IMR-90 (cell line): ENCODE results near the gene CACNA1D. TPM values are rescaled to one million over a fixed set of nuclear protein-coding genes. Genes with fewer than 3 reads are reported as not detected.

ENCODE experiments used
- ATAC-seq: fragments of 200-7000 bp; cut with Tn5 transposase; 2 replicates; pipeline ENCODE4 v1.9.1; 2020; ENCODE audit warnings: low read depth, mild to moderate bottlenecking, moderate library complexity
- BruUV-seq: library from RNA; stranded (reverse); fragments of 400-500 nt; replicated peaks from 2 replicates; lab custom pipeline; 2021; lab: Mats Ljungman, UMichigan
- CTCF ChIA-PET: fragments of 300-600 bp; formaldehyde crosslinking; extraction: SDS; loops from one replicate; lab custom pipeline; 2021; ENCODE audit warnings: antibody characterized with exemption; lab: Yijun Ruan, JAX
- POLR2A ChIA-PET: fragments of 300-600 bp; sonication (Branson Sonifier 250); formaldehyde crosslinking; loops from one replicate; lab custom pipeline; 2022; ENCODE audit warnings: antibody characterized with exemption; ENCODE audit not compliant: unreplicated experiment; lab: Charles Lee
- DNase-seq: peaks from one replicate; pipeline ENCODE4 v3.0.0; 2013
- H2AFZ ChIP-seq: replicated peaks from 2 replicates; pipeline ENCODE3; 2013; ENCODE audit warnings: low read length, mild to moderate bottlenecking; ENCODE audit not compliant: poor library complexity
- H2AK5ac ChIP-seq: 2 replicates; pipeline ENCODE4 v1.6.1; 2013; ENCODE audit warnings: low read depth, low read length, inconsistent platforms
- H2AK9ac ChIP-seq: replicated peaks from 2 replicates; pipeline ENCODE3; 2013; ENCODE audit warnings: mild to moderate bottlenecking, low read depth, low read length, moderate library complexity; ENCODE audit not compliant: poor library complexity
- H2BK120ac ChIP-seq: 2 replicates; pipeline ENCODE4 v1.6.1; 2013; ENCODE audit warnings: low read depth, low read length, inconsistent platforms
- H2BK15ac ChIP-seq: 3 replicates; pipeline ENCODE4 v1.6.1; 2013; ENCODE audit warnings: low read depth, low read length, inconsistent platforms
- H2BK20ac ChIP-seq: 2 replicates; pipeline ENCODE4 v1.6.1; 2013; ENCODE audit warnings: low read depth, mild to moderate bottlenecking, inconsistent platforms, low read length, moderate library complexity
- H2BK5ac ChIP-seq: 2 replicates; pipeline ENCODE4 v1.6.1; 2013; ENCODE audit warnings: mild to moderate bottlenecking, low read depth, low read length, inconsistent platforms; ENCODE audit not compliant: poor library complexity, severe bottlenecking
- H3K14ac ChIP-seq: replicated peaks from 2 replicates; pipeline ENCODE4 v1.6.1; 2013; ENCODE audit warnings: low read depth, low read length, inconsistent platforms
- H3K18ac ChIP-seq: 2 replicates; pipeline ENCODE4 v1.6.1; 2013; ENCODE audit warnings: low read depth, low read length, control low read depth
- H3K23ac ChIP-seq: 2 replicates; pipeline ENCODE4 v1.6.1; 2013; ENCODE audit warnings: low read depth, low read length, inconsistent platforms
- H3K27ac ChIP-seq: 2 replicates; pipeline ENCODE4 v1.5.1; 2013; ENCODE audit warnings: mild to moderate bottlenecking, control low read depth, low read length; ENCODE audit not compliant: insufficient read depth
- H3K27me3 ChIP-seq: 2 replicates; pipeline ENCODE4 v1.6.1; 2013; ENCODE audit warnings: low read length; ENCODE audit not compliant: control insufficient read depth, insufficient read depth
- H3K36me3 ChIP-seq: 2 replicates; pipeline ENCODE4 v1.6.1; 2013; ENCODE audit warnings: low read length, mixed read lengths; ENCODE audit not compliant: control insufficient read depth, insufficient read depth
- H3K4ac ChIP-seq: 2 replicates; pipeline ENCODE4 v1.6.1; 2013; ENCODE audit warnings: low read depth, low read length, inconsistent platforms
- H3K4me1 ChIP-seq: 2 replicates; pipeline ENCODE4 v1.6.1; 2013; ENCODE audit warnings: low read length, mixed read lengths; ENCODE audit not compliant: control insufficient read depth, insufficient read depth
- H3K4me2 ChIP-seq: 2 replicates; pipeline ENCODE4 v1.6.1; 2013; ENCODE audit warnings: low read depth, mild to moderate bottlenecking, control low read depth, low read length, moderate library complexity
- H3K4me3 ChIP-seq: 2 replicates; pipeline ENCODE4 v1.5.1; 2013; ENCODE audit warnings: low read depth, mild to moderate bottlenecking, control low read depth, low read length, moderate library complexity; ENCODE audit not compliant: insufficient read depth
- H3K56ac ChIP-seq: 2 replicates; pipeline ENCODE4 v1.6.1; 2013; ENCODE audit warnings: low read length, inconsistent platforms; ENCODE audit not compliant: insufficient read depth; ENCODE audit errors: extremely low read depth
- H3K79me1 ChIP-seq, 2 experiments: 2 replicates each; pipeline ENCODE4 v1.6.1; 2013; ENCODE audit warnings: low read length in 2 of 2, inconsistent platforms in 1 of 2, low read depth in 1 of 2
- H3K9ac ChIP-seq: 2 replicates; pipeline ENCODE4 v1.6.1; 2013; ENCODE audit warnings: low read depth, low read length, control low read depth
- H3K9me1 ChIP-seq: 2 replicates; pipeline ENCODE4 v1.6.1; 2013; ENCODE audit warnings: low read length, inconsistent platforms; ENCODE audit not compliant: insufficient read depth
- H3K9me3 ChIP-seq: 2 replicates; pipeline ENCODE4 v1.6.1; 2013; ENCODE audit warnings: low read length; ENCODE audit not compliant: control insufficient read depth, insufficient read depth
- H4K20me1 ChIP-seq: 2 replicates; pipeline ENCODE4 v1.6.1; 2013; ENCODE audit warnings: low read length, inconsistent platforms; ENCODE audit not compliant: insufficient read depth
- H4K5ac ChIP-seq: 2 replicates; pipeline ENCODE4 v1.6.1; 2013; ENCODE audit warnings: mild to moderate bottlenecking, low read depth, low read length, control low read depth
- H4K8ac ChIP-seq, 2 experiments: 2 replicates each; pipeline ENCODE4 v1.6.1; 2013; ENCODE audit warnings: low read depth in 2 of 2, low read length in 2 of 2, control low read depth in 1 of 2, inconsistent platforms in 1 of 2
- H4K91ac ChIP-seq: 2 replicates; pipeline ENCODE4 v1.6.1; 2013; ENCODE audit warnings: low read depth, low read length, inconsistent platforms; ENCODE audit not compliant: insufficient read depth
- BHLHE40 ChIP-seq: fragments of 150-350 bp; IDR thresholded peaks from 2 replicates; pipeline ENCODE4 v1.6.1; 2016; ENCODE audit warnings: mild to moderate bottlenecking, low read depth, low read length
- CEBPB ChIP-seq: IDR thresholded peaks from 2 replicates; pipeline ENCODE4 v1.6.1; 2012; ENCODE audit warnings: low read depth, low read length, improper control_type of control experiment
- CHD1 ChIP-seq: IDR thresholded peaks from 2 replicates; pipeline ENCODE4 v1.6.1; 2012; ENCODE audit warnings: low read depth, low read length, improper control_type of control experiment
- FOS ChIP-seq: fragments of 150-350 bp; IDR thresholded peaks from 2 replicates; pipeline ENCODE4 v1.6.1; 2016; ENCODE audit warnings: low read depth, low read length
- MAFK ChIP-seq: IDR thresholded peaks from 2 replicates; pipeline ENCODE4 v1.6.1; 2012; ENCODE audit warnings: low read depth, low read length, improper control_type of control experiment
- MAZ ChIP-seq: IDR thresholded peaks from 2 replicates; pipeline ENCODE4 v1.6.1; 2012; ENCODE audit warnings: low read depth, mild to moderate bottlenecking, low read length, improper control_type of control experiment, moderate library complexity, borderline replicate concordance
- MXI1 ChIP-seq: IDR thresholded peaks from 2 replicates; pipeline ENCODE4 v1.6.1; 2012; ENCODE audit warnings: low read depth, mild to moderate bottlenecking, low read length, moderate library complexity, borderline replicate concordance
- NFE2L2 ChIP-seq: fragments of 150-350 bp; IDR thresholded peaks from 2 replicates; pipeline ENCODE4 v1.6.1; 2016; ENCODE audit warnings: low read depth, mild to moderate bottlenecking, low read length
- POLR2A ChIP-seq: IDR thresholded peaks from 2 replicates; pipeline ENCODE4 v1.6.1; 2012; ENCODE audit warnings: mild to moderate bottlenecking, low read depth, low read length
- RAD21 ChIP-seq: IDR thresholded peaks from 2 replicates; pipeline ENCODE4 v1.6.1; 2012; ENCODE audit warnings: low read length, improper control_type of control experiment
- RCOR1 ChIP-seq: IDR thresholded peaks from 2 replicates; pipeline ENCODE4 v1.6.1; 2012; ENCODE audit warnings: mild to moderate bottlenecking, low read length, improper control_type of control experiment; ENCODE audit not compliant: insufficient replicate concordance
- RFX5 ChIP-seq: IDR thresholded peaks from 2 replicates; pipeline ENCODE4 v1.8.0; 2012; ENCODE audit warnings: low read depth, mild to moderate bottlenecking, low read length, moderate library complexity
- SMC3 ChIP-seq: fragments of 150-350 bp; IDR thresholded peaks from 2 replicates; pipeline ENCODE4 v1.6.1; 2016; ENCODE audit warnings: low read depth, mild to moderate bottlenecking, antibody characterized with exemption, low read length, moderate library complexity
- WGBS, 2 experiments: methylation state at CpG; one replicate each; pipeline versions ENCODE4 v1.1.5 to v1.1.7; 2013; ENCODE audit warnings: missing lambda C conversion rate in 2 of 2; ENCODE audit not compliant: insufficient read length in 1 of 2; ENCODE audit errors: extremely low coverage in 2 of 2; 5-methylcytosine and 5-hydroxymethylcytosine counted together
- dilution Hi-C: fragments of 300-500 bp; cut with HindIII; formaldehyde crosslinking; loops from one replicate; pipeline ENCODE4 v1.14.3; 2018; ENCODE audit warnings: low sequenced_read_pairs; ENCODE audit not compliant: unreplicated experiment
- in situ Hi-C: fragments of 300-500 bp; cut with MboI; formaldehyde crosslinking; loops from 3 replicates; pipeline ENCODE4 v1.14.3; 2019; ENCODE audit warnings: low sequenced_read_pairs, inconsistent platforms, mixed read lengths
- intact Hi-C: fragments of 100-400 bp; cut with micrococcal nuclease; formaldehyde crosslinking; loops from 2 replicates; pipeline ENCODE4 v1.10.0; 2022
- polyA plus RNA-seq, 3 experiments: library from polyadenylated mRNA; depleted of rRNA; stranded (reverse); fragments of >200 nt; gene quantifications; 2 replicates each; pipeline ENCODE4 v1.2.3, GENCODE V29; 2012; ENCODE audit warnings: low replicate concordance in 1 of 3
- total RNA-seq: library from RNA; depleted of rRNA; stranded (reverse); fragments of >200 nt; gene quantifications from 2 replicates; pipeline ENCODE4 v1.2.3, GENCODE V29; 2012
- TF ChIP-seq, protein P1 (sequence below): conservative IDR thresholded peaks from 2 replicates; pipeline ENCODE4 v1.5.1; 2012; ENCODE audit warnings: mild to moderate bottlenecking, low read depth, low read length, improper control_type of control experiment
- TF ChIP-seq, protein P2 (sequence below): fragments of 150-350 bp; IDR thresholded peaks from 2 replicates; pipeline ENCODE4 v1.6.1; 2017; ENCODE audit warnings: mild to moderate bottlenecking, antibody characterized with exemption, low read length, low read depth
- TF ChIP-seq, protein P3 (sequence below): fragments of 150-350 bp; IDR thresholded peaks from 2 replicates; pipeline ENCODE4 v1.6.1; 2016; ENCODE audit warnings: low read depth, mild to moderate bottlenecking, low read length, moderate library complexity, borderline replicate concordance

The CACNA1D gene
- total and polyA plus RNA-seq, 2 of the 4 experiments (the other 2 are of a cell fraction), result 0.07 TPM; not detected in 1

DNA sequence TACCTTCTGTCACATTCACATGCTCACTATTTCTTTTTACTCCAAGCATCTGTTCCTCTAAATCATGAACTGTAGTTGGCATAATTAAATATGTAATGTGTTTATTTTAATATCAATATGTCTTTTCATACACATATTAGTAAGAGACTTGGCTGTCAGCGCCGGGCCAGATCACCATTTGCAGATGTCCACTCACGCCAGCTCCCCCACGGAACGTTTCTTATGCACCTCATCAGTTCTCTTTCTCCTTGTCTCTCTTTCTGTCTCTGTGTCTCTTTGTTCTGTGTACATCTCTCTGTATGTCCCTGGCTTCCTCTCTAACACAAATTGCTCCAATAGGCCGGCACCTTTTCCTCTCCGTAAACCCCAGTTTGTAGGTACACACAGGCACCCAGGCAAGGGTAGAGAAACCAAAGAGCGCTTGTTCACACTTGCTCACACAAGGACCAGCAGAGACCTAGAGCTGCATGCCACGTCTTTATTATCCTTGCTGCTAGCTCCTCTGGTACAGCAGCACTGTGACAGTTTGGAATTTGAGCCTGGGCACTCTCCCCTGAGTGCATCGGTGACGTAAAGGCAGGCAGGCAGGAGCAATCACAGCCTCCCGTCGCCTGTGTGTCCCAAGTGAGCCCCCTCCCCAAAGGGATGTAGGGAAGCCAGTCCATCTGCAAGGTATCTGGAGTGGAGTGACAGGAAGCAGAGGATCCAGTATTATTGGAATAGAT, 40.4 kb downstream of the CACNA1D start:
- Histone ChIP-seq H4K91ac (no peak overlapping the region), H3K9me3 (no peaks in the 10 kb centered on the region), H3K4me3 (no peak overlapping the region), H2AK9ac (no peak overlapping the region), H3K9ac (no peak overlapping the region), H4K8ac (no peak overlapping the region), H4K20me1 (no peaks in the 10 kb centered on the region), H3K18ac (no peak overlapping the region), H2BK5ac (no peak overlapping the region), H3K14ac (no peak overlapping the region), H3K27ac (no peak overlapping the region), H3K56ac (no peak overlapping the region), H4K5ac (no peak overlapping the region), H3K4me2 (no peak overlapping the region), H2AFZ (no peak overlapping the region), H3K79me1 (no peaks in the 10 kb centered on the region), H3K23ac (no peak overlapping the region), H2BK20ac (no peak overlapping the region), H3K9me1 (no peaks in the 10 kb centered on the region), H3K4ac (no peak overlapping the region), H2BK120ac (no peak overlapping the region), H3K4me1 (no peaks in the 10 kb centered on the region), H3K27me3 (no peaks in the 10 kb centered on the region), H2AK5ac (no peak overlapping the region), H2BK15ac (no peak overlapping the region), H3K36me3 (no peaks in the 10 kb centered on the region)
- DNase-seq (no peak), ATAC-seq (no peak)
- intact Hi-C loops (no loop called here), dilution Hi-C loops (no loop called here), in situ Hi-C loops (no loop called here)
- BruUV-seq, result no TSS peak
- no peak for TF ChIP-seq CEBPB
- no peak for TF ChIP-seq RCOR1
- no peak for TF ChIP-seq NFE2L2
- TF ChIP-seq RAD21, result no peak
- no peak for TF ChIP-seq CHD1
- TF ChIP-seq MXI1, result no peak
- TF ChIP-seq, protein P1, sequence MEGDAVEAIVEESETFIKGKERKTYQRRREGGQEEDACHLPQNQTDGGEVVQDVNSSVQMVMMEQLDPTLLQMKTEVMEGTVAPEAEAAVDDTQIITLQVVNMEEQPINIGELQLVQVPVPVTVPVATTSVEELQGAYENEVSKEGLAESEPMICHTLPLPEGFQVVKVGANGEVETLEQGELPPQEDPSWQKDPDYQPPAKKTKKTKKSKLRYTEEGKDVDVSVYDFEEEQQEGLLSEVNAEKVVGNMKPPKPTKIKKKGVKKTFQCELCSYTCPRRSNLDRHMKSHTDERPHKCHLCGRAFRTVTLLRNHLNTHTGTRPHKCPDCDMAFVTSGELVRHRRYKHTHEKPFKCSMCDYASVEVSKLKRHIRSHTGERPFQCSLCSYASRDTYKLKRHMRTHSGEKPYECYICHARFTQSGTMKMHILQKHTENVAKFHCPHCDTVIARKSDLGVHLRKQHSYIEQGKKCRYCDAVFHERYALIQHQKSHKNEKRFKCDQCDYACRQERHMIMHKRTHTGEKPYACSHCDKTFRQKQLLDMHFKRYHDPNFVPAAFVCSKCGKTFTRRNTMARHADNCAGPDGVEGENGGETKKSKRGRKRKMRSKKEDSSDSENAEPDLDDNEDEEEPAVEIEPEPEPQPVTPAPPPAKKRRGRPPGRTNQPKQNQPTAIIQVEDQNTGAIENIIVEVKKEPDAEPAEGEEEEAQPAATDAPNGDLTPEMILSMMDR, result no peak
- no peak for TF ChIP-seq SMC3
- TF ChIP-seq, protein P2, sequence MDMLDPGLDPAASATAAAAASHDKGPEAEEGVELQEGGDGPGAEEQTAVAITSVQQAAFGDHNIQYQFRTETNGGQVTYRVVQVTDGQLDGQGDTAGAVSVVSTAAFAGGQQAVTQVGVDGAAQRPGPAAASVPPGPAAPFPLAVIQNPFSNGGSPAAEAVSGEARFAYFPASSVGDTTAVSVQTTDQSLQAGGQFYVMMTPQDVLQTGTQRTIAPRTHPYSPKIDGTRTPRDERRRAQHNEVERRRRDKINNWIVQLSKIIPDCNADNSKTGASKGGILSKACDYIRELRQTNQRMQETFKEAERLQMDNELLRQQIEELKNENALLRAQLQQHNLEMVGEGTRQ, result no peak
- TF ChIP-seq MAZ, result no peak
- TF ChIP-seq BHLHE40, result no peak
- no peak for TF ChIP-seq POLR2A
- TF ChIP-seq MAFK, result no peak
- TF ChIP-seq, protein P3, sequence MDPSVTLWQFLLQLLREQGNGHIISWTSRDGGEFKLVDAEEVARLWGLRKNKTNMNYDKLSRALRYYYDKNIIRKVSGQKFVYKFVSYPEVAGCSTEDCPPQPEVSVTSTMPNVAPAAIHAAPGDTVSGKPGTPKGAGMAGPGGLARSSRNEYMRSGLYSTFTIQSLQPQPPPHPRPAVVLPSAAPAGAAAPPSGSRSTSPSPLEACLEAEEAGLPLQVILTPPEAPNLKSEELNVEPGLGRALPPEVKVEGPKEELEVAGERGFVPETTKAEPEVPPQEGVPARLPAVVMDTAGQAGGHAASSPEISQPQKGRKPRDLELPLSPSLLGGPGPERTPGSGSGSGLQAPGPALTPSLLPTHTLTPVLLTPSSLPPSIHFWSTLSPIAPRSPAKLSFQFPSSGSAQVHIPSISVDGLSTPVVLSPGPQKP, result no peak
- TF ChIP-seq FOS, result no peak
- no peak for TF ChIP-seq RFX5
- ChIA-PET POLR2A (no interaction called here), CTCF (no interaction called here)
- 31% methylated on average over 5 of the region's 13 CpGs; no CpG with 5 or more reads in 1 of the 2 experiments for WGBS, 2 experiments
